Measurements from ENCODE around the gene KCNQ1. TPM values are rescaled to one million over a fixed set of nuclear protein-coding genes. Genes with fewer than 3 reads are reported as not detected.
A peak's percentile ranks its signal among the peaks of the same experiment; 100 is the strongest.

KCNQ1 gene
- total RNA-seq, 4 donors from 2014 or later: 5.6 to 46.8 (median 24.6) TPM

- no peaks in the 10 kb centered on the region for H3K36me3 ChIP-seq
- in situ Hi-C loops (cut with MboI; ENCODE audit: low pct_ligation_motif_present in 1 of 4, low pct_unique_long_range_greater_than_20kb in 1 of 4, low sequenced_read_pairs in 3 of 4) (no loop called here), intact Hi-C loops (cut with DNase I; ENCODE audit: low total_unique reads) (loop anchor here (5.0 kb wide), 1 partner anchor 1919 kb away; the partner anchor contains the start of genes POLR2L and TSPAN4)
- H3K27me3 ChIP-seq: no peaks in the 10 kb centered on the region
- H3K9me3 ChIP-seq: no peaks in the 10 kb centered on the region
- no peaks in the 10 kb centered on the region for H3K4me1 ChIP-seq
- no peak for TF ChIP-seq POLR2A (IDR thresholded peaks at IDR 0.05)
- no peak for TF ChIP-seq EP300 (IDR thresholded peaks at IDR 0.05; ENCODE audit: low read depth)
- no peak for TF ChIP-seq POLR2AphosphoS5 (IDR thresholded peaks at IDR 0.05)
- TF ChIP-seq, protein P1, sequence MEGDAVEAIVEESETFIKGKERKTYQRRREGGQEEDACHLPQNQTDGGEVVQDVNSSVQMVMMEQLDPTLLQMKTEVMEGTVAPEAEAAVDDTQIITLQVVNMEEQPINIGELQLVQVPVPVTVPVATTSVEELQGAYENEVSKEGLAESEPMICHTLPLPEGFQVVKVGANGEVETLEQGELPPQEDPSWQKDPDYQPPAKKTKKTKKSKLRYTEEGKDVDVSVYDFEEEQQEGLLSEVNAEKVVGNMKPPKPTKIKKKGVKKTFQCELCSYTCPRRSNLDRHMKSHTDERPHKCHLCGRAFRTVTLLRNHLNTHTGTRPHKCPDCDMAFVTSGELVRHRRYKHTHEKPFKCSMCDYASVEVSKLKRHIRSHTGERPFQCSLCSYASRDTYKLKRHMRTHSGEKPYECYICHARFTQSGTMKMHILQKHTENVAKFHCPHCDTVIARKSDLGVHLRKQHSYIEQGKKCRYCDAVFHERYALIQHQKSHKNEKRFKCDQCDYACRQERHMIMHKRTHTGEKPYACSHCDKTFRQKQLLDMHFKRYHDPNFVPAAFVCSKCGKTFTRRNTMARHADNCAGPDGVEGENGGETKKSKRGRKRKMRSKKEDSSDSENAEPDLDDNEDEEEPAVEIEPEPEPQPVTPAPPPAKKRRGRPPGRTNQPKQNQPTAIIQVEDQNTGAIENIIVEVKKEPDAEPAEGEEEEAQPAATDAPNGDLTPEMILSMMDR (IDR thresholded peaks at IDR 0.05): no peak
- H3K4me3 ChIP-seq: no peak overlapping the region
- peak; percentile 36 for DNase-seq
- H3K27ac ChIP-seq: no peak overlapping the region
- 93 to 98% methylated on average over 9 to 31 of the region's 33 CpGs for WGBS, 2 donors (ENCODE audit: low coverage in 1 of 2)
Measured at GRCh38 chr11:2761131-2762030, 316.6 kb downstream of the KCNQ1 start.

DNA sequence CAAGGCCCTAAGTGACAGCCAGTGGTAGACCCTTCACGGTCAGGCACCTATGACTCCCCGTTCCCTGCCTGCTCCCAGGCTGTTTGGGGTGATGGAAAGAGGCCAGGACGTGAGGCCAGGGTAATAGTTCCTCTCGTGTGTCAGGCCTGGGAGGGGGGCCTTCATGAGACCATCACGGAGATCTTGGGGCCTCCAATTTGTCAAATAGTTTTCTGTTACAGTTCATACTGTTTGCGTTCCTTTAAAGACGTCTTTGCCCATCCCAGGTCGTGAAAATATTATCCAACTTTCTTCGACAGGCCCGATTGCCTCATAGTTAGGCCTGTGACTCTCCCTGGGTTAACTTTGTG lies 317.2 kb downstream of the KCNQ1 start:
- Histone ChIP-seq H3K36me3 (no peaks in the 10 kb centered on the region), H3K27me3 (no peaks in the 10 kb centered on the region), H3K27ac (no peak overlapping the region), H3K4me1 (no peaks in the 10 kb centered on the region), H3K4me3 (no peak overlapping the region), H3K9me3 (no peaks in the 10 kb centered on the region)
- 87 to 95% methylated on average over 4 to 10 of the region's 10 CpGs for WGBS, 2 donors (ENCODE audit: low coverage in 1 of 2)
- no peak for TF ChIP-seq EP300 (IDR thresholded peaks at IDR 0.05; ENCODE audit: low read depth)
- no peak for TF ChIP-seq POLR2A (IDR thresholded peaks at IDR 0.05)
- TF ChIP-seq, protein P1 (IDR thresholded peaks at IDR 0.05): no peak
- no peak for TF ChIP-seq POLR2AphosphoS5 (IDR thresholded peaks at IDR 0.05)
- intact Hi-C loops (cut with DNase I; ENCODE audit: low total_unique reads) (loop anchor here (5.0 kb wide), 1 partner anchor 1920 kb away; the partner anchor contains the start of genes POLR2L and TSPAN4), in situ Hi-C loops (cut with MboI; ENCODE audit: low pct_ligation_motif_present in 1 of 4, low pct_unique_long_range_greater_than_20kb in 1 of 4, low sequenced_read_pairs in 3 of 4) (no loop called here)
- no peak for DNase-seq

GRCh38 chr11:2762451-2762850 lies 317.6 kb downstream of the KCNQ1 start:
- no peak overlapping the region for H3K27ac ChIP-seq
- TF ChIP-seq, protein P1 (IDR thresholded peaks at IDR 0.05): no peak
- TF ChIP-seq POLR2AphosphoS5 (IDR thresholded peaks at IDR 0.05) (no peak), EP300 (IDR thresholded peaks at IDR 0.05; ENCODE audit: low read depth) (no peak), POLR2A (IDR thresholded peaks at IDR 0.05) (no peak)
- H3K36me3 ChIP-seq: no peaks in the 10 kb centered on the region
- H3K4me1 ChIP-seq: no peaks in the 10 kb centered on the region
- in situ Hi-C loops (cut with MboI; ENCODE audit: low pct_ligation_motif_present in 1 of 4, low pct_unique_long_range_greater_than_20kb in 1 of 4, low sequenced_read_pairs in 3 of 4) (no loop called here), intact Hi-C loops (cut with DNase I; ENCODE audit: low total_unique reads) (loop anchor here (5.0 kb wide), 1 partner anchor 1920 kb away; the partner anchor contains the start of genes POLR2L and TSPAN4)
- no peak overlapping the region for H3K4me3 ChIP-seq
- H3K27me3 ChIP-seq: no peaks in the 10 kb centered on the region
- H3K9me3 ChIP-seq: no peaks in the 10 kb centered on the region
- DNase-seq: no peak
- 95 to 97% methylated on average over 6 to 17 of the region's 17 CpGs for WGBS, 2 donors (ENCODE audit: low coverage in 1 of 2)

- H3K4me1 ChIP-seq: no peaks in the 10 kb centered on the region
- intact Hi-C loops (cut with DNase I; ENCODE audit: low total_unique reads) (loop anchor here (5.0 kb wide), 1 partner anchor 1922 kb away; the partner anchor contains the start of genes POLR2L and TSPAN4), in situ Hi-C loops (cut with MboI; ENCODE audit: low pct_ligation_motif_present in 1 of 4, low pct_unique_long_range_greater_than_20kb in 1 of 4, low sequenced_read_pairs in 3 of 4) (no loop called here)
- no peaks in the 10 kb centered on the region for H3K36me3 ChIP-seq
- no peaks in the 10 kb centered on the region for H3K27me3 ChIP-seq
- no peak overlapping the region for H3K27ac ChIP-seq
- no peaks in the 10 kb centered on the region for H3K9me3 ChIP-seq
- TF ChIP-seq EP300 (IDR thresholded peaks at IDR 0.05; ENCODE audit: low read depth): no peak
- no peak for TF ChIP-seq POLR2AphosphoS5 (IDR thresholded peaks at IDR 0.05)
- TF ChIP-seq, protein P1 (IDR thresholded peaks at IDR 0.05): no peak
- no peak for TF ChIP-seq POLR2A (IDR thresholded peaks at IDR 0.05)
- no peak overlapping the region for H3K4me3 ChIP-seq
- WGBS, 2 donors (ENCODE audit: low coverage in 1 of 2): 76 to 82% methylated on average over 4 of the region's 4 CpGs
- DNase-seq: no peak
Measured at GRCh38 chr11:2763984-2764383, 319.2 kb downstream of the KCNQ1 start.
